ENCODE data around the gene ST3GAL5. TPM values are rescaled to one million over a fixed set of nuclear protein-coding genes. Genes with fewer than 3 reads are reported as not detected.

Gene ST3GAL5
- total and polyA plus RNA-seq, 2 donors (not counting 1 experiment from before 2014, with no cell fraction given), result 42.6 to 94.3 TPM

DNA sequence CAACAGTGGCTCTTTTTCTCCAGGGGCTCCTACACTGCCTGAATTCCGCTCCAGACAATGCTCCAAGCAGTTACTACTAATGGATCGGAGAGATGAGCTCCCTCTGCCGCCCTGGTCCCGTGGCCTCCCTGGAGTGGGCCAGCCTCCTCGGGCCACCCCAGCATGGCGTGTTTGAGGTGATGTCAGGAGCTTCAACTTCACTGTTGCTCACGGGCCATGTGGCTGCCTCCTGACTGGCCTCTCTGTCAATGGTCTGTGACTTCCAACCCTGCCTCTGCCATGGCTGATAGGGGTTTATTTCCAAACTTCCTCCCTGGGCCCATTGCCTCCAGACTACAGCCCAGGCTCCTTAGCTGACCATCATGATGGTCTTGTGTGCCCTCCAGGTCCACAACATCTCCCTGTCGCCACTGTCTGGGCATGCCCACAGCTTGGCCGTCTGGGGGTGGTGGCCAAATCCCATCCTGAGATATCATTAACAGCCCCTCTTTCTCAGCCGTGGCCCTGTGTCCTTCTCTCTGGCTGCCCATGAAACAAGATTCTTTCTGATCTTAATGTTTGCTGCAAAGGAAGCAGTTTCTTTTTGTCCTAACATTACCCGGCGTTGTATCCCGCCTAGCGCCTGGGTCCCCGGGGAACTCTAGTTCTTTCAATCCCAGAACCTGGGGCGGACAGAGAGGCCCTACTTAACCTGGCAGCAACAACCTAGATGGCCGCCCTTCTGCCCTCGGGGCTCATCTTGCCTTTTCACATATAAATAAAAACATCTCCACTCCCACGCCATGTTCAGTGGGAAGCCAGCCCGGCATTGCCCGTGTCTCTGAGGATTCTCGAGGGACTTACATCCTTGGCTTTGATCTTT, 96.9 kb downstream of the ST3GAL5 start:
- ChIA-PET CTCF (no interaction called here), POLR2A (no interaction called here)
- H3K9ac ChIP-seq (ENCODE audit: low read length), result no peak overlapping the region

More for the DNA sequence above, 96.9 kb downstream of the ST3GAL5 start:
- Mint-ChIP-seq H3K4me1 (no peaks in the 10 kb centered on the region), H3K9me3 (ENCODE audit: insufficient read depth) (no peaks in the 10 kb centered on the region), H3K4me3 (no peak overlapping the region), H3K27me3 (peaks cover 40% of the 10 kb centered on the region), H3K27ac (no peak overlapping the region)
- no peak for TF ChIP-seq EZH2 (IDR thresholded peaks at IDR 0.05; ENCODE audit: borderline replicate concordance, insufficient read depth, low read depth, low read length, poor library complexity, severe bottlenecking)
- TF ChIP-seq, protein P1, sequence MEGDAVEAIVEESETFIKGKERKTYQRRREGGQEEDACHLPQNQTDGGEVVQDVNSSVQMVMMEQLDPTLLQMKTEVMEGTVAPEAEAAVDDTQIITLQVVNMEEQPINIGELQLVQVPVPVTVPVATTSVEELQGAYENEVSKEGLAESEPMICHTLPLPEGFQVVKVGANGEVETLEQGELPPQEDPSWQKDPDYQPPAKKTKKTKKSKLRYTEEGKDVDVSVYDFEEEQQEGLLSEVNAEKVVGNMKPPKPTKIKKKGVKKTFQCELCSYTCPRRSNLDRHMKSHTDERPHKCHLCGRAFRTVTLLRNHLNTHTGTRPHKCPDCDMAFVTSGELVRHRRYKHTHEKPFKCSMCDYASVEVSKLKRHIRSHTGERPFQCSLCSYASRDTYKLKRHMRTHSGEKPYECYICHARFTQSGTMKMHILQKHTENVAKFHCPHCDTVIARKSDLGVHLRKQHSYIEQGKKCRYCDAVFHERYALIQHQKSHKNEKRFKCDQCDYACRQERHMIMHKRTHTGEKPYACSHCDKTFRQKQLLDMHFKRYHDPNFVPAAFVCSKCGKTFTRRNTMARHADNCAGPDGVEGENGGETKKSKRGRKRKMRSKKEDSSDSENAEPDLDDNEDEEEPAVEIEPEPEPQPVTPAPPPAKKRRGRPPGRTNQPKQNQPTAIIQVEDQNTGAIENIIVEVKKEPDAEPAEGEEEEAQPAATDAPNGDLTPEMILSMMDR (IDR thresholded peaks at IDR 0.05), result no peak
- Histone ChIP-seq H3K4me3 (ENCODE audit: control extremely low read depth in 1 of 5, extremely low read depth in 1 of 5, insufficient read depth in 1 of 5, low read depth in 2 of 5, low read length in 4 of 5) (no peak overlapping the region), H3K36me3 (replicated peaks in 1 of 2; ENCODE audit: control extremely low read depth in 1 of 2, control insufficient read depth in 1 of 2, extremely low read depth in 1 of 2, insufficient read depth in 2 of 2, low read length in 1 of 2) (no peaks in the 10 kb centered on the region), H2AFZ (ENCODE audit: insufficient read depth, low read depth, low read length, poor library complexity, severe bottlenecking) (no peak overlapping the region), H3K9me3 (ENCODE audit: control extremely low read depth in 1 of 3, control insufficient read depth in 2 of 3, insufficient read depth in 1 of 3, low read length in 2 of 3) (no peaks in the 10 kb centered on the region), H3K27ac (ENCODE audit: low read length in 2 of 2) (no peak overlapping the region), H3K4me2 (replicated peaks; ENCODE audit: low read depth, low read length, poor library complexity, severe bottlenecking) (no peak overlapping the region), H3K79me2 (ENCODE audit: control insufficient read depth, insufficient read depth, low read length) (no peaks in the 10 kb centered on the region), H3K27me3 (replicated peaks in 1 of 4; ENCODE audit: control extremely low read depth in 1 of 4, control insufficient read depth in 3 of 4, insufficient read depth in 4 of 4, low read length in 3 of 4) (peaks cover 0 to 3% (median 0%) of the 10 kb centered on the region in 4 experiments), H3K4me1 (ENCODE audit: control insufficient read depth in 2 of 2, insufficient read depth in 2 of 2, low read length in 2 of 2) (no peaks in the 10 kb centered on the region), H4K20me1 (ENCODE audit: control insufficient read depth, insufficient read depth, low read length, poor library complexity, severe bottlenecking) (no peaks in the 10 kb centered on the region)
- intact Hi-C loops (cut with micrococcal nuclease), result no loop called here
- ATAC-seq (ENCODE audit: low read depth), result no peak
- WGBS (ENCODE audit: insufficient coverage), result 93% methylated on average over 22 of the region's 22 CpGs
- no peak for DNase-seq

All from B cell (primary cell).